NAMALWA (cell line): Measurements from ENCODE around the gene PFAS.

ENCODE experiments used
- DNase-seq: peaks from one replicate; pipeline ENCODE4 v3.0.0-alpha.2; 2015; ENCODE audit warnings: low spot score

The PFAS gene

GRCh38 chr17:8294814-8295316 is 45.8 kb downstream of the PFAS start:
- no peak for DNase-seq

GRCh38 chr17:8300226-8300625 is 51.1 kb downstream of the PFAS start:
- no peak for DNase-seq

GRCh38 chr17:8300627-8301242 is 51.6 kb downstream of the PFAS start:
- peak; percentile 71 for DNase-seq

- DNase-seq, result no peak
Measured at GRCh38 chr17:8310601-8311123, 61.6 kb downstream of the PFAS start.

- DNase-seq, result no peak
Measured at GRCh38 chr17:8311131-8311790, 62.2 kb downstream of the PFAS start.

DNA sequence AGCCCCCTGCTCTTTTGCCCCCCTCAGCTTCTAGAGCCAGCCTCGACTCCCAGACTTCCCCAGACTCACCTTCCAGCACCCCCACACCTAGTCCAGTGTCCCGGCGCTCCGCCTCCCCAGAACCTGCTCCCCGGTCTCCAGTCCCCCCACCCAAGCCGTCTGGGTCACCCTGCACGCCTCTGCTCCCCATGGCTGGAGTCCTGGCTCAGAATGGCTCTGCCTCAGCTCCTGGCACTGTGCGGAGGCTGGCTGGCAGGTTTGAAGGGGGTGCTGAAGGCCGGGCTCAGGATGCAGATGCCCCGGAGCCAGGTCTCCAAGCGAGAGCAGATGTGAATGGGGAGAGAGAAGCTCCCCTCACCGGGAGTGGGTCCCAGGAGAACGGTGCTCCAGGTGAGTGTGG is 63.2 kb downstream of the PFAS start:
- DNase-seq, result no peak

- DNase-seq, result no peak
Measured at GRCh38 chr17:8312726-8313600, 63.9 kb downstream of the PFAS start.

- no peak for DNase-seq
Measured at GRCh38 chr17:8314797-8315763, 66.0 kb downstream of the PFAS start.

DNA sequence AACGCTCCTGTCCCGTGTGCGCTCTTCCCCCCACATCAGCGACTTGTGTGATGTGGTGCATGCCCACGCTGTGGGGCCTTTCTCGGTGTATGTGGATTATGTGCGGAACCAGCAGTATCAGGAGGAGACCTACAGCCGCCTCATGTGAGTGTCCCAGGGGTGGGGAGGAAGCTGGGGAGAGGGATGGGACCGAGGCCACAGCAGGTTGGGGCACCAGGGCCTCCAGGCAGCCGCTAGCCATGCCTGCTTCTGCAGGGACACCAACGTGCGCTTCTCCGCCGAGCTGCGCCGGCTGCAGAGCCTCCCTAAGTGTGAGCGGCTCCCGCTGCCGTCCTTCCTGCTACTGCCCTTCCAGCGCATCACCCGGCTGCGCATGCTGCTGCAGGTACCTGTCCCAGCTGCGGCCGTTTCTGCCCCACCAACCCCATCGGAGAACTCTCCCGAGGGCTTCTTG is 66.7 kb downstream of the PFAS start:
- no peak for DNase-seq

DNA sequence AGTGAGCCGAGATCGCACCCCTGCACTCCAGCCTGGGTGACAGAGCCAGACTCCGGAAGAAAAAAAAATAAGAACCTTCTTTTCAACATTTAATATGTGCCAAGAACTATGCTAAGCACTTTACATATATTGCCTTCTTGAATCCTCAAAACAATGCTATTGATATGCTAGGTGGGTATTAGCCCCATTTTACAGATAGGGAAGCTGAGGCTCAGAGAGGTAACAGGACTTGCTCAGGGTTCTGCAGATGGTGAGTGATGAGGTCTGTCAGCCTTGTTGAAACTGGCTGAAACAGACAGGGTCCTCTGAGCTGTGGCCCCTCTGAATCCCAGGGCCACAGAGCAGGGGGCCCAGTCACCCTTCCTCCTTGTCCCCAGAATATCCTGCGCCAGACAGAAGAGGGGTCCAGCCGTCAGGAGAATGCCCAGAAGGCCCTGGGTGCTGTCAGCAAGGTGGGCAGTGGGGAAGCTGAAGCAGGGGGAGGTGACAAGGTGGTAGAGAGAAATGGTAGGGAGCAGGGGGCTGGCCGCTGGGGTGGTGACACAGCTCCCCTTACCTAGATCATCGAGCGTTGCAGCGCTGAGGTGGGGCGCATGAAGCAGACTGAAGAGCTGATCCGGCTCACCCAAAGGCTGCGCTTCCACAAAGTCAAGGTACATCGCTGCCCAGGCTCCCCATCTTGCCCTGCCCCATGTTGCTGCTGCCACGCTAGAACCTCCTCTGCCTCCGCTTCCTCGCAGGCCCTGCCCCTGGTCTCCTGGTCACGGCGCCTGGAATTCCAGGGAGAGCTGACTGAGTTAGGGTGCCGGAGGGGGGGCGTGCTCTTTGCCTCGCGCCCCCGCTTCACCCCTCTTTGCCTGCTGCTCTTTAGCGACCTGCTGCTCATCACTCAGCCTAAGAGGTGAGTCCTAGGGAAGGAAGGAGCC is 69.2 kb downstream of the PFAS start:
- DNase-seq, result no peak
